ENCODE measurements around the gene CBLN3.

The CBLN3 gene

DNA sequence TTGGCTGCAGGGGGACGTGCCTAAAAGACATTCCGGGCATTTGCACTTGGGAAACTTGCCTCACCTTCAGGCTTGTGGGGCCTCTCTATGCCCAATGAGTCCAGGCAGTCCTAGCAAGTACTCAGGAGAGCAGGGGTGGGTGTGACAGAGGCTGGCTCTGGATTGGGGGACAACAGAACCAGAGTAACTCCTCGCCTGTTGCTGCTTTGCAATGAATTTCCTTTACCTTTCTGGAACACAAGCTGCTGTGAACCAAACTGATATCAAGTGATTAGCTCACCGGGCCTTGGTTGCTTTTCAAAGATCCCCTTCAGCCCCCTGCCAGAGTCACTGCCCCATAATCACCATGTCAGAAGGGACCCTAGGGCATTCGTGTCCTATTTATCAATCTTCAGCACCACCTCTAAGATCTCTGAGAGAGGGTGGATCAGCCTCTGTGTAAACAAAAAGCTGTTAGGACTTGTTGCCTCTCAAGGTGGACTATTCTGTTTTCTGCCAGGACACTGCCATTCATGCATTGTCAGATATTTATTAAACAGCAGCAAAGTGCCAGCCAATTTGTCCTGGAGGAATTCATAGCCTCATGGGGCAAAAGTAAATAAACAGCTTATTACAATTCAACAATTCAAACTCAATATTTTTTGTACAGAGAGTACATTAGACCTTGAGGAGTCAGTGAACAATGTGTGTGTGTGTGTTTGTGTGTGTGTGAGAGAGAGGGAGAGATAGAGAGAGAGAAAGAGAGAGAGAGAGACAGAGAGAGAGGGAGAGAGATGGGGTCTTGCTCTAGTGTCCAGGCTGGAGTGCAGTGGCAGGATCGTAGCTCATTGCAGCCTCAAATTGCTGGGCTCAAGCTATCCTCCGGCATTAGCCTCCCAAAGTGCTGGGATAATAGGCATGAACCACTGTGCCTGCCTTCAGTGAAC, 50.2 kb downstream of the CBLN3 start:
- DNase-seq, result no peak

GRCh38 chr14:24378327-24378726, 51.1 kb downstream of the CBLN3 start:
- no peak for DNase-seq

GRCh38 chr14:24377657-24378056, 51.8 kb downstream of the CBLN3 start:
- DNase-seq, result no peak

DNA sequence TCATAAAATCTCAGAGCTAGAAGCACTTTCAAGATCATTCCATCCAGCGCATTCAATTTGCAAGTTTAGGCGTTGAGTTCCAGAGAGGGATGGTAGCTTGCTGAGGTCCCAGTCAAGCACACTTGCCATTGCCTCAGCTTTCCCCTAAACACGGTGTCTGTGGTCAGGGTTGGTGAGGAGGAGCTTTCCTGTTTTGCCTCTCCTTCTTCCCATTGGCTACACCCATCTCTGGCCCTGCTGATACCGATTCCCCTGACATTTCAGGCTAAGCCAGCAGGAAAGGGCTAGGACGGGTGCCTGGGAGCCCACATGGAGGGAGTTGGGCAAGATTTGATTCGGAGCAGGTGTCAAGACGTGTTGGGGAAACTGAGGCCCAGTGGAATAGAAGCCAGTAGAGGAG, 52.3 kb downstream of the CBLN3 start:
- no peak for DNase-seq

All from eye (tissue), 1 donor.